COLO668 (cell line): ENCODE results near the gene CREB5.

ENCODE experiments used
- DNase-seq: peaks from one replicate; lab custom pipeline; 2025; ENCODE audit not compliant: unreplicated experiment; lab: John Stamatoyannopoulos, UW

Gene CREB5

GRCh38 chr7:28731092-28731658 is 318.9 kb downstream of the CREB5 start:
- DNase-seq, result no peak

DNA sequence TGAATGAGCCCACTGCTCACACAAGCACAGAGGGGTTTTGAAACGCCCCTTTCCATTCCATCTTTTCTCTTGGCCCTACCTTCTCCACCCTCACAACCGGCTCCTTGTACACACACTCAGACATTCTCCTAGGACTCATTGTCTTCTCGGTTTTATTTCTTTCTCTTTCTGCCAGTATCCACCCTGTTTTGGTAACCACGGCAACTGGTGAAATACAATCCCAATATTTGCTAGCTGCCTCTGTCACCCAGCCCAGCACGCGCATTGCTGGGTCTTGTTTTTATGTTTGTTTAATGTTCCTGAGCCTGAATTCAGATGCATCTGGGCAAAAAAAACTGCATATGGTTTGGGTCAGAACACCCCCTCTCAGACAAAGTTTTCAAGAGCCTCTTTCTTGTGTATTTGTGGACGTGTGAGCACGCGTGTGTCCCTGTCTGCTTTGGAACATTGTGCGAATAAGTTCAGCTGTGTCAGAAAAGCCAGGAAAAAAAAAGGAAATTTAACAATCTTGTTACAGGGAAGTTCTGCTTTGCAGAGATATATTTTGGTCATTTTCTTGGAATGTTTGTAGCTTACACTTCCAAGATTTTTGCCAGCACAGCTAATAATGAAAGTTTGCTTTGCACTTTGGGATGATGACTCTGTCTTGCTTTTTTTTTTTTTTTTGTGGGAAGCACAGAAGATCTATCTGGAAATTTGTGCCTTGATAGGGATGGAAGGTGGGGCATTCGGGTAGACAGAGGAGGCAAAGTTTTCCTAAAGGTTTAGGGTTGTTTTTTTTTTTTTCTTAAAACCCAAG is 320.0 kb downstream of the CREB5 start:
- DNase-seq, result peak; percentile 31

DNA sequence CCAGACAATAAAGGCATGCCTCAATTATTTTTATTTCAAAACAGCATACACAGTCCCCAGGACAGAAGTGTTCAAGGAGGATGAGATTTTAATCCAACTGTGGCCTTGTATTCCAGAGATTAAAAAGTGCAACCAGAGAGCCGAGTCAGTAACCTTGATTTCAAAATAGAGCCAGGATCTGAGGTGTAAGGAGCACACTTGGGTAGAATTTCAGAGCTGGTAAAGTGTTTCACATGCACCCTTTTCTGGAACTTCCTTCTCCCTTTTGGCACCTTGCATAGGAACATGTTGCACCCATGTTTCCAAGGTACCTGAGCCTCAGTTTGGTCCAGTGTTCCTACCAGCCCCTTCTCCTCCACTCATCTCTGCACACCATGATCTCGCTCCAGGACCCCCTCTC is 320.7 kb downstream of the CREB5 start:
- DNase-seq, result no peak

DNA sequence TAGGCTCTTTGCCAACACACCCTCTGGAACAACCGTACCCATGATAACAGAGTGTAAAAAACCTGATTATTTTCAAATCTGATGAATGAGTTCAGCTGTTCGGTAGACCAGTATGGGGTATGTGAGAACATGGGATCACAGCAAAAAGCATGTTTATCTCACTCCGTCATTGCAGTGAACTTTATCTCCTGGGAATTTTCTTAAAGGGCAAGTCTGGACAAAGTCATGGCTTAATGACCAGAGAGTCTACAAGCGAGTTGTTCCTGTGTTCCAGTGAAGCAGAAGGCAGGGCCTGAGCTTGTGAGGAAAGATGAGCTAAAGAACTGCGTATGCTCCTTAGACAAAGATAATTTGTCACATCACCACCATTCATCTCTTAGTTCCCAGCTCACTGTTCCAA is 326.1 kb downstream of the CREB5 start:
- DNase-seq, result no peak

DNA sequence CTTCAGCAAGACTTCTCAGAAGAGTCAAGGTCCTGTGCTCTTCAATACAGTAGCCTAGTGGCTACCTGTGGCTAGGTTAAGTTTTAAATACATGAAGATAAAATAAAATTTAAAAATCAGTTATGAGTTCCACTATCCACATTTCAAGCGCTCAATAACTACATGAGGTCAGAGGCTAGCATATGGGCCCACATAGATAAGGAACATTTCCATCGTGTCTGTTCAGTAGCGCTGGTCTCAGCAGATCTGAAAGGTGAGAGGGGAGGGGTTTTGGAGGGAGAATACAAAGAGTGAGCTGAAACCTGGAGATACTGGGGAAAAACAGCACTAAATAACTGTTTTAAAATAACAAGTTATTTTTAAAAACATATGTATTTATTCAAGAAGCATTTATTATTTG is 326.8 kb downstream of the CREB5 start:
- DNase-seq, result no peak

- no peak for DNase-seq
Measured at GRCh38 chr7:28739826-28740225, 327.5 kb downstream of the CREB5 start.

DNA sequence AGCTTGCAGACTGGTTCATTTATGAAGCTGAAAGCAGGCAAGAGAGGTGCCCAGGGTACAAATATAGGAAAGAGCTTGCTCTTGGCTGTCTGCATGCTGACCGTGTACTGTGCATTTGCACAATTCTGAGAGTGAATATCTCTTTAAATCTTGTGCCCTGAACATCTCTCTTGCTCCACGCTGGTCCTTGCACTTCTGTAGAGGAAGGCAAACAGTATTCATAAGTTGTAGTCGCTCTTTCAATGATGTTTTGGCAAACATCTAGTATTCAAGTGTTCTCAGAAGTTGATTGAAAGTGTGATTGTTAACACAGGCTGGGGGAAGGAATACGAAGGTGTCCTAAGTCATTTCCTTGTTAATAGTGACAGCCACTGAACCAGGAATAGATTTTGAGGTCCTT is 332.6 kb downstream of the CREB5 start:
- DNase-seq, result no peak

DNA sequence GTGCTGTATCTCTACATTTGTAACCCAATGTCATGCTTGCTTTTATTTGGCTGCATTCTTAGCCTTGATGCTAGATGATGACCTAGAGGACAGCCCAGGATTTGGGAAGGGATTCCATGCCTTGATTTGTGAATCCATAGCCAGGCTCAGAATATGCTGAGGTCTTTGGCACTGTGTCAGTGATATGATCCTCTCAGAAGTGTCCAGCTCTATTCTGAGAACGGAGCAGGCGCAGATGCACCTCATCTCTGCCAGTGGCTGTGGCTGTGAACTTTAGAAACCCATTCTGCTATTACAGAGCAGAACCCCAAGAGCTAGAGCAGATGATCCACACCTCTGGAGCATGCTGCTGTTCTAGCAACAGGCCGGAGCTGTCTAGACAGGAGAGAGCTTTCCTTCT is 333.0 kb downstream of the CREB5 start:
- no peak for DNase-seq

DNA sequence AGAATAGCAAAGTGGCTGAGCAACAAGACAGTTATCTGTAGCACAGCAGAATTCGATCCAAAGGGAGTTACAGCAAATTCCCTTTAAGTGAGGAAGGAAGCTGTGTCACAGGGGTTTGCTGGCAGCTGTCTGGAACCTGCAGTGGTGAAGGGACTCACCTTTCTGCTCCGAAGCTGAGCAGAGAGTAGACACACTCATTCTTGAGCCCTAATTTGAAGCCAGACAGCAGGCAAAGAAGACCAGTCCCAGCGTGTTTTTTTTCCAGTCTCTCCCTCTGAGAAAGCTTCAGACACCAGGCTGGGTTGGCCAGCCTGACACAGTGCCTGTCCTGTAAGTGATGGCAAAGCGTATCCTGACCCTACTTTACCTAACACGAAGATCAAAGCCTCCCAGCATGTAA is 335.1 kb downstream of the CREB5 start:
- no peak for DNase-seq

DNA sequence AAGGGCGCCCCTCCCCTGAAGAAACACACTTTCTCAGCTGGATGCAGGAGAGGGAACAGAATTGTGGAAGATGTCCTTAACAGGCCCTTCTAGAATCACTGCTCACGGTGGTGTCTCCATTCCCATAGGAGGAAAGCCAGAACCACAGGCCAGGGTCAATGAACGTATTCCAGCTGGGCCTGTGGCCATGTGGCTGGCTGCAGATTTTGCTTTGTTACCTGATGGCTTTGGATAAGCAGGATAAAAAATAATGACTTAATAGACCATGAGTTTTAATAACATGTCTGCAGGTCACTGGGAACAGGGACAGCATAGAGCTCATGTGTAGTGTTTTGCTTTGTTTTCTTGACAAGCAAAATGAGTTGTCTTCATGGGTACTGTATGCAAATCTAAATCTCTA is 335.5 kb downstream of the CREB5 start:
- no peak for DNase-seq

GRCh38 chr7:28748346-28748745 is 336.0 kb downstream of the CREB5 start:
- no peak for DNase-seq

GRCh38 chr7:28748933-28749584 is 336.7 kb downstream of the CREB5 start:
- no peak for DNase-seq

DNA sequence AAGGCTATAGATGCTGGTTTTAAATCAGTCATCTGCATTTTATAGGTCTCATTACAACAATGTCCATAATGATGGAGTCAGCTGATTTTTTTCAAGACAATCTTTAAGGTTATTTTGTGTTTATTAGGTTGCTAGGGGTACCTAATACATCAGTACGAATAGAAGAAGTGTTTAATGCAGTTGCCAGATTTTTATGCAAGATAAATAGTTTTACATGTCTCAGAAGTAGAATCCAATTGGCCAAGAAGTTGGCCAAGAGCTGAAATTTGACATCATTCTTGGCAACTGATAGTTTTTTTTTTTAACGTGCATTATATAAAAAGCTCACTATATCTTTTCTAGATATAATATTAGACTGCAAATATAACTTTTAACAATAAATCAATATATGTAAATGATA is 337.3 kb downstream of the CREB5 start:
- DNase-seq, result no peak

GRCh38 chr7:28750981-28751380 is 338.7 kb downstream of the CREB5 start:
- no peak for DNase-seq

- DNase-seq, result no peak
Measured at GRCh38 chr7:28753613-28754012, 341.3 kb downstream of the CREB5 start.

- no peak for DNase-seq
Measured at GRCh38 chr7:28754027-28754426, 341.7 kb downstream of the CREB5 start.

DNA sequence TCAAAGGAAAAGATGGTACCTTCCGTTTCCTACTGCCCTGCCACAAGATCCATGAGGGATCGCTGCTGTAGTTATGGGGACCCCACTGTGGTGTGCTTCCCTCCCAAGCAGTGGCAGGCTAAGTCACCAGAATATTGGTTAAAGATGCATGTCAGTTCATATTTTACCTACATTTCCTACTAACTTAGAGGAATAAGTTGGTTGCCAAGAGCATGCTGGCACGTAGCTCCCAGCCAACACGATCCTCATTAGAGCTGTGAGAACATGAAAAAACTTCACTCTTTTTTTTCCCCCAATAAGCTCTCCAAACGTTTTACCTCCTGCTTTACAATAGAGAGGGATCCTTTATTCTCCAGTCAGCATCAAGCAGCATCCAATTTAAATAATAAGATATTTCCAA is 342.1 kb downstream of the CREB5 start:
- DNase-seq, result no peak

GRCh38 chr7:28755255-28755654 is 342.9 kb downstream of the CREB5 start:
- no peak for DNase-seq

GRCh38 chr7:28758186-28758585 is 345.9 kb downstream of the CREB5 start:
- DNase-seq, result no peak

GRCh38 chr7:28759475-28759971 is 347.2 kb downstream of the CREB5 start:
- no peak for DNase-seq

GRCh38 chr7:28761505-28761904 is 349.2 kb downstream of the CREB5 start:
- DNase-seq, result no peak

DNA sequence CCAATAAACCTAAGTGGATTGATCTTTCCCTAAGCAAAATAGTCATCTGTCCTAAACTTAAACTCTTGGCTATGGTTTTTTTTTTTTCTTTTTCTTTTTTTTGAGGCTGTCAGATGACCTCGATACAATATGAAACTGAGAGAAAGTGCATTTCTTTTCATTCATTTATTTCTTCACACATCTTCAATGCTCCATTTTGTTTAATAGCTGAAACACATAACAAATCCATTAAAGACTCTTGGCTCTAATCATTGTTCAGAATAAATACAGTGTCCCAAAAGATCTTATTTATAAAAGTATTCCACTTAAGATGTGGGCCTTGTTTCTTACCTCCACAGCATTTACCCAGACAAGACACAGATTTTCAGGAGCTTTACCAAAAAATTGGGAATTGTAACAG is 350.3 kb downstream of the CREB5 start:
- no peak for DNase-seq
